GM23338 (cell line): ENCODE results near the gene SLC25A40. TPM values are rescaled to one million over a fixed set of nuclear protein-coding genes. Genes with fewer than 3 reads are reported as not detected.

Source experiments
- ATAC-seq: fragments of 200-7000 bp; cut with Tn5 transposase; 3 replicates; pipeline ENCODE4 v1.9.1; 2020
- DNase-seq: peaks from one replicate; pipeline ENCODE4 v3.0.0-alpha.2; 2015; ENCODE audit warnings: low spot score
- H2AFZ ChIP-seq: fragments of 200-600 bp; sonication (generic); 2 replicates; pipeline ENCODE4 v1.8.0; 2016; ENCODE audit warnings: antibody characterized with exemption, mild to moderate bottlenecking, moderate library complexity
- H3F3A ChIP-seq: fragments of 200-600 bp; sonication (generic); replicated peaks from 2 replicates; pipeline ENCODE4 v1.8.0; 2017; ENCODE audit warnings: antibody characterized with exemption, mixed run types, low read depth
- H3K27ac ChIP-seq: fragments of 200-600 bp; sonication (generic); 2 replicates; pipeline ENCODE4 v1.6.1; 2016; ENCODE audit warnings: low read depth
- H3K27me3 ChIP-seq: fragments of 200-600 bp; sonication (generic); 2 replicates; pipeline ENCODE4 v1.8.0; 2016; ENCODE audit warnings: mild to moderate bottlenecking, mixed run types, moderate library complexity; ENCODE audit not compliant: insufficient read depth
- H3K36me3 ChIP-seq: fragments of 200-600 bp; sonication (generic); 2 replicates; pipeline ENCODE4 v1.8.0; 2016; ENCODE audit warnings: mild to moderate bottlenecking; ENCODE audit not compliant: insufficient read depth
- H3K4me1 ChIP-seq: fragments of 200-600 bp; sonication (generic); 2 replicates; pipeline ENCODE4 v1.8.0; 2016; ENCODE audit warnings: mild to moderate bottlenecking, moderate library complexity; ENCODE audit not compliant: insufficient read depth
- H3K4me2 ChIP-seq: fragments of 200-600 bp; sonication (generic); 2 replicates; pipeline ENCODE4 v1.7.1; 2017; ENCODE audit warnings: mixed run types
- H3K4me3 ChIP-seq: fragments of 200-600 bp; sonication (generic); 2 replicates; pipeline ENCODE4 v1.6.1; 2016; ENCODE audit warnings: mixed run types
- H3K79me2 ChIP-seq: fragments of 200-600 bp; sonication (generic); replicated peaks from 2 replicates; pipeline ENCODE4 v1.8.0; 2017; ENCODE audit warnings: mild to moderate bottlenecking; ENCODE audit not compliant: insufficient read depth
- H3K9me2 ChIP-seq: fragments of 200-600 bp; sonication (generic); 2 replicates; pipeline ENCODE4 v1.8.0; 2017; ENCODE audit not compliant: insufficient read depth
- H4K20me1 ChIP-seq: fragments of 200-600 bp; sonication (generic); replicated peaks from 2 replicates; pipeline ENCODE4 v1.8.0; 2017; ENCODE audit warnings: mild to moderate bottlenecking; ENCODE audit not compliant: insufficient read depth
- H3K27ac Mint-ChIP-seq: 2 replicates; pipeline ENCODE4 v1.8.0; 2020; ENCODE audit warnings: inconsistent platforms, mild to moderate bottlenecking, moderate library complexity, mixed read lengths
- H3K27me3 Mint-ChIP-seq: 3 replicates; pipeline ENCODE4 v1.8.0; 2022; ENCODE audit warnings: low read depth, mild to moderate bottlenecking, moderate library complexity, mixed read lengths, inconsistent platforms; ENCODE audit not compliant: insufficient read depth, poor library complexity
- H3K36me3 Mint-ChIP-seq: 3 replicates; pipeline ENCODE4 v1.8.0; 2021; ENCODE audit warnings: low read depth, mild to moderate bottlenecking, inconsistent platforms, moderate library complexity, mixed read lengths
- H3K4me1 Mint-ChIP-seq: 3 replicates; pipeline ENCODE4 v1.8.0; 2020; ENCODE audit warnings: mild to moderate bottlenecking, inconsistent platforms, mixed read lengths
- H3K4me3 Mint-ChIP-seq: 3 replicates; pipeline ENCODE4 v1.8.0; 2021; ENCODE audit warnings: moderate library complexity, mild to moderate bottlenecking, inconsistent platforms, mixed read lengths
- H3K9me3 Mint-ChIP-seq: 3 replicates; pipeline ENCODE4 v1.8.0; 2020; ENCODE audit warnings: moderate library complexity, mild to moderate bottlenecking, inconsistent platforms, mixed read lengths
- CREB1 ChIP-seq: fragments of 250-450 bp; sonication (Bioruptor Pico); IDR thresholded peaks from 2 replicates; pipeline ENCODE4 v1.5.0; 2020; ENCODE audit warnings: low read depth, mild to moderate bottlenecking, moderate library complexity
- CTCF ChIP-seq, 2 experiments: fragments of 200-600 bp in 1 of 2; sonication (generic) in 1 of 2; conservative IDR thresholded peaks; 2 replicates each; pipeline versions ENCODE4 v1.5.1 to v1.6.1; 2016 to 2017; ENCODE audit warnings: antibody characterized with exemption in 2 of 2, low read depth in 2 of 2, mild to moderate bottlenecking in 2 of 2, moderate library complexity in 1 of 2
- ETS1 ChIP-seq: IDR thresholded peaks from 2 replicates; pipeline ENCODE4 v1.6.1; 2016; ENCODE audit warnings: antibody characterized with exemption
- EZH2 ChIP-seq: fragments of 200-600 bp; sonication (generic); IDR thresholded peaks from one replicate; pipeline ENCODE4 v1.8.0; 2017; ENCODE audit warnings: antibody characterized with exemption, mild to moderate bottlenecking, low read depth; ENCODE audit not compliant: unreplicated experiment
- EZH2phosphoT487 ChIP-seq: fragments of 200-600 bp; sonication (generic); IDR thresholded peaks from one replicate; pipeline ENCODE4 v1.8.1; 2018; ENCODE audit warnings: antibody characterized with exemption; ENCODE audit not compliant: unreplicated experiment
- JUNB ChIP-seq: IDR thresholded peaks from one replicate; pipeline ENCODE4 v1.6.1; 2016; ENCODE audit warnings: antibody characterized with exemption; ENCODE audit not compliant: unreplicated experiment
- NANOG ChIP-seq: IDR thresholded peaks from 2 replicates; pipeline ENCODE4 v1.6.1; 2016; ENCODE audit warnings: antibody characterized with exemption, borderline replicate concordance
- POLR2AphosphoS5 ChIP-seq: IDR thresholded peaks from 2 replicates; pipeline ENCODE4 v1.6.1; 2016; ENCODE audit warnings: antibody characterized with exemption, low read depth
- REST ChIP-seq: IDR thresholded peaks from one replicate; pipeline ENCODE4 v1.6.1; 2018; ENCODE audit warnings: antibody characterized with exemption; ENCODE audit not compliant: unreplicated experiment
- STAT1 ChIP-seq: IDR thresholded peaks from one replicate; pipeline ENCODE4 v1.6.1; 2016; ENCODE audit warnings: antibody characterized with exemption; ENCODE audit not compliant: unreplicated experiment
- ZNF114 ChIP-seq: fragments of 250-450 bp; sonication (Bioruptor Pico); IDR thresholded peaks from 2 replicates; pipeline ENCODE4 v1.5.0; 2020; ENCODE audit warnings: mild to moderate bottlenecking, moderate library complexity
- ZNF331 ChIP-seq: fragments of 250-450 bp; sonication (Bioruptor Pico); IDR thresholded peaks from 2 replicates; pipeline ENCODE4 v1.5.0; 2020; ENCODE audit warnings: low read depth, mild to moderate bottlenecking, moderate library complexity
- polyA plus RNA-seq: library from polyadenylated mRNA; unstranded; fragments of >200 nt; fragmentation: Nextera tagmentation; extraction: Ambion mirVana; gene quantifications from 2 replicates; pipeline ENCODE4 v1.2.1, GENCODE V29; 2016
- total RNA-seq: library from RNA; depleted of rRNA; stranded (reverse); fragments of >200 nt; shearing (Covaris generic); gene quantifications from 2 replicates; pipeline ENCODE4 v1.2.3, GENCODE V29; 2014

Gene SLC25A40
- total and polyA plus RNA-seq, 2 experiments from 2014 or later: 8.4 to 30.7 TPM

- Histone ChIP-seq H4K20me1 (no peaks in the 10 kb centered on the region), H2AFZ (no peak overlapping the region), H3K27me3 (no peaks in the 10 kb centered on the region), H3F3A (no peaks in the 10 kb centered on the region), H3K4me1 (no peaks in the 10 kb centered on the region), H3K9me2 (no peaks in the 10 kb centered on the region), H3K4me2 (no peak overlapping the region), H3K4me3 (no peak overlapping the region), H3K27ac (no peak overlapping the region), H3K79me2 (no peaks in the 10 kb centered on the region), H3K36me3 (no peaks in the 10 kb centered on the region; the same call in 1 of the 2 replicates)
- Mint-ChIP-seq H3K9me3 (no peaks in the 10 kb centered on the region), H3K27ac (no peak overlapping the region), H3K27me3 (no peaks in the 10 kb centered on the region), H3K36me3 (no peaks in the 10 kb centered on the region), H3K4me1 (peaks cover 5% of the 10 kb centered on the region; the same call in 2 of the 3 replicates), H3K4me3 (no peak overlapping the region)
- ATAC-seq (peak; percentile 65), DNase-seq (peak; percentile 41)
- TF ChIP-seq ZNF114 (no peak), CTCF (conservative IDR thresholded peaks at IDR 0.05; ENCODE audit: low read depth in 2 of 2) (0 out of 4 replicates have a peak, but pooled peaks of 1 of the 2 experiments have one; percentile 6)
These were observed 44.4 kb upstream of the SLC25A40 start for GRCh38 chr7:87920578-87920977.

GRCh38 chr7:87919875-87920274, 43.7 kb upstream of the SLC25A40 start:
- H3K36me3 Mint-ChIP-seq: no peaks in the 10 kb centered on the region
- Histone ChIP-seq H3K27me3 (no peaks in the 10 kb centered on the region), H3K4me3 (no peak overlapping the region), H3F3A (no peaks in the 10 kb centered on the region), H3K27ac (no peak overlapping the region), H3K9me2 (no peaks in the 10 kb centered on the region), H2AFZ (no peak overlapping the region), H3K4me2 (no peak overlapping the region), H4K20me1 (no peaks in the 10 kb centered on the region), H3K79me2 (no peaks in the 10 kb centered on the region), H3K4me1 (no peaks in the 10 kb centered on the region), H3K36me3 (no peaks in the 10 kb centered on the region; the same call in 1 of the 2 replicates)
- peak overlapping the region; percentile 49; the same call in 1 of the 2 replicates for H3K27ac Mint-ChIP-seq
- H3K4me3 Mint-ChIP-seq: no peak overlapping the region
- H3K27me3 Mint-ChIP-seq: no peaks in the 10 kb centered on the region
- no peak for ATAC-seq
- no peaks in the 10 kb centered on the region for H3K9me3 Mint-ChIP-seq
- H3K4me1 Mint-ChIP-seq: peaks cover 5% of the 10 kb centered on the region; the same call in 2 of the 3 replicates
- no peak for DNase-seq
- TF ChIP-seq EZH2 (no peak), EZH2phosphoT487 (no peak), CREB1 (no peak), CTCF (conservative IDR thresholded peaks at IDR 0.05; ENCODE audit: low read depth in 2 of 2) (no peak), REST (no peak), ETS1 (no peak), NANOG (no peak), ZNF331 (no peak), POLR2AphosphoS5 (no peak), ZNF114 (no peak), STAT1 (no peak), JUNB (no peak)
